T-cell (primary cell): Measurements from ENCODE around the gene ZG16B. TPM values are rescaled to one million over a fixed set of nuclear protein-coding genes. Genes with fewer than 3 reads are reported as not detected.
A peak's percentile ranks its signal among the peaks of the same experiment; 100 is the strongest.

Experiments
- ATAC-seq, 4 experiments: fragments of 200-7000 bp in 3 of 4; fragments of 150-1000 bp in 1 of 4; cut with Tn5 transposase; replicated peaks in 1 of 4; 1 replicate in 3 of 4; 2 replicates in 1 of 4; pipeline ENCODE4 v1.10.0; 2021; ENCODE audit warnings: moderate library complexity in 3 of 4, mild to moderate bottlenecking in 2 of 4, moderate number of reproducible peaks in 1 of 4
- CTCF ChIA-PET, 2 donors: fragments of 300-600 bp; sonication (Branson Sonifier 250); formaldehyde crosslinking; loops; one replicate each; lab custom pipeline; 2022; ENCODE audit warnings: antibody characterized with exemption in 2 of 2; lab: Charles Lee
- POLR2A ChIA-PET, 2 donors: fragments of 300-600 bp; sonication (Branson Sonifier 250); formaldehyde crosslinking; loops; one replicate each; lab custom pipeline; 2022; ENCODE audit warnings: antibody characterized with exemption in 2 of 2; lab: Charles Lee
- DNase-seq, 35 experiments: peaks; one replicate each; pipeline versions ENCODE4 v3.0.0 to v3.0.0-alpha.2; 2013 to 2023
- H3K27ac ChIP-seq: one replicate; pipeline ENCODE4 v1.5.1; 2013; ENCODE audit warnings: low read length
- H3K27me3 ChIP-seq, 2 experiments: replicated peaks in 1 of 2; 1 replicate in 1 of 2; 2 replicates in 1 of 2; pipeline versions ENCODE4 v1.6.1 to v1.7.0; 2013; ENCODE audit warnings: low read length in 1 of 2, mixed read lengths in 1 of 2; ENCODE audit not compliant: control insufficient read depth in 2 of 2, insufficient read depth in 2 of 2; ENCODE audit errors: extremely low read depth in 1 of 2
- H3K36me3 ChIP-seq, 2 donors: 1 replicate in 1 of 2; 2 replicates in 1 of 2; pipeline versions ENCODE4 v1.6.1 to v1.7.0; 2013; ENCODE audit warnings: low read length in 1 of 2; ENCODE audit not compliant: control insufficient read depth in 2 of 2, insufficient read depth in 1 of 2; ENCODE audit errors: extremely low read depth in 1 of 2
- H3K4me1 ChIP-seq, 2 experiments: 1 replicate in 1 of 2; 2 replicates in 1 of 2; pipeline versions ENCODE4 v1.6.1 to v1.7.0; 2013; ENCODE audit warnings: low read length in 2 of 2, mixed read lengths in 1 of 2; ENCODE audit not compliant: insufficient read depth in 2 of 2, control insufficient read depth in 1 of 2; ENCODE audit errors: extremely low read depth in 1 of 2
- H3K4me3 ChIP-seq, 2 donors: 1 replicate in 1 of 2; 2 replicates in 1 of 2; pipeline versions ENCODE4 v1.5.1 to v1.7.0; 2013; ENCODE audit warnings: mild to moderate bottlenecking in 2 of 2, low read length in 1 of 2, moderate library complexity in 1 of 2; ENCODE audit not compliant: control insufficient read depth in 1 of 2; ENCODE audit errors: extremely low read depth in 1 of 2
- H3K9me3 ChIP-seq: 2 replicates; pipeline ENCODE4 v1.7.0; 2013
- H3K27ac Mint-ChIP-seq, 2 donors: one replicate each; pipeline ENCODE4 v1.8.0; 2020 to 2021; ENCODE audit warnings: mild to moderate bottlenecking in 2 of 2, mixed read lengths in 2 of 2
- H3K27me3 Mint-ChIP-seq, 2 donors: one replicate each; pipeline ENCODE4 v1.8.0; 2021 to 2022; ENCODE audit warnings: mixed read lengths in 2 of 2
- H3K36me3 Mint-ChIP-seq: one replicate; pipeline ENCODE4 v1.8.0; 2021; ENCODE audit warnings: mixed read lengths
- H3K4me1 Mint-ChIP-seq, 3 donors: one replicate each; pipeline ENCODE4 v1.8.0; 2020 to 2022; ENCODE audit warnings: mixed read lengths in 3 of 3, mild to moderate bottlenecking in 1 of 3
- H3K4me3 Mint-ChIP-seq, 3 donors: one replicate each; pipeline ENCODE4 v1.8.0; 2020 to 2022; ENCODE audit warnings: mild to moderate bottlenecking in 3 of 3, mixed read lengths in 3 of 3, moderate library complexity in 3 of 3
- H3K9me3 Mint-ChIP-seq, 3 donors: one replicate each; pipeline ENCODE4 v1.8.0; 2020 to 2022; ENCODE audit warnings: mixed read lengths in 3 of 3
- WGBS: methylation state at CpG from one replicate; pipeline ENCODE4 v1.1.5; 2013; ENCODE audit warnings: missing lambda C conversion rate; ENCODE audit not compliant: insufficient coverage; 5-methylcytosine and 5-hydroxymethylcytosine counted together
- total RNA-seq, 35 experiments: library from RNA in 6 of 35; stranded (reverse) in 6 of 35; fragments of 120-200 nt in 1 of 35; gene quantifications; one replicate each; pipeline versions ENCODE4 v1.2.1 to v1.2.4 and lab custom pipeline; 2013 to 2026

ZG16B gene
- total RNA-seq, 5 donors from 2014 or later (not counting 1 experiment from before 2014, with no cell fraction given) = 0.43 TPM; not detected in 4

- peak; percentile 21 to 86 (median 47) for DNase-seq
- peaks cover 0 to 2% of the 10 kb centered on the region in 2 experiments for H3K27me3 ChIP-seq
- no peaks in the 10 kb centered on the region for H3K36me3 ChIP-seq
- H3K27ac ChIP-seq = no peak overlapping the region
- no peak overlapping the region for H3K4me3 Mint-ChIP-seq
- no peaks in the 10 kb centered on the region for H3K27me3 Mint-ChIP-seq
- no peak overlapping the region for H3K27ac Mint-ChIP-seq
- ChIA-PET POLR2A (interaction anchor here in 1 of 2 donors (0.7 kb wide), 1 partner anchor 8 kb away, joined by 6 read pairs; no protein-coding TSS in a partner anchor), CTCF (interaction anchor here (0.5 to 0.9 kb wide), 3 partner anchors 23 to 45 kb away, joined by 3 to 6 read pairs (median 4); no protein-coding TSS in a partner anchor)
- no peaks in the 10 kb centered on the region for H3K4me1 Mint-ChIP-seq
- no peaks in the 10 kb centered on the region for H3K9me3 Mint-ChIP-seq
- H3K36me3 Mint-ChIP-seq = no peaks in the 10 kb centered on the region
- peaks cover 0 to 8% of the 10 kb centered on the region in 2 experiments for H3K4me1 ChIP-seq
- 3% methylated on average over 7 of the region's 25 CpGs for WGBS
- no peaks in the 10 kb centered on the region for H3K9me3 ChIP-seq
- ATAC-seq = peak; percentile 98 to 100 (median 99)
- no peak overlapping the region for H3K4me3 ChIP-seq
These were observed 44.8 kb downstream of the ZG16B start for GRCh38 chr16:2874912-2875362.

- peaks cover 0 to 12% (median 9%) of the 10 kb centered on the region in 3 donors for H3K4me1 Mint-ChIP-seq
- Histone ChIP-seq H3K27me3 (peaks cover 0 to 2% of the 10 kb centered on the region in 2 experiments), H3K9me3 (no peaks in the 10 kb centered on the region), H3K27ac (no peak overlapping the region), H3K36me3 (no peaks in the 10 kb centered on the region), H3K4me1 (peaks cover 5 to 20% of the 10 kb centered on the region in 2 experiments), H3K4me3 (no peak overlapping the region)
- H3K36me3 Mint-ChIP-seq = no peaks in the 10 kb centered on the region
- ATAC-seq = no peak
- ChIA-PET CTCF (no interaction called here), POLR2A (interaction anchor here in 1 of 2 donors (0.6 kb wide), 2 partner anchors 7 to 82 kb away, joined by 5 to 7 read pairs; no protein-coding TSS in a partner anchor)
- H3K4me3 Mint-ChIP-seq = peak overlapping the region in 1 of 3 donors; percentile 15
- no peak for DNase-seq
- no peaks in the 10 kb centered on the region for H3K27me3 Mint-ChIP-seq
- 94% methylated on average over 3 of the region's 6 CpGs for WGBS
- no peaks in the 10 kb centered on the region for H3K9me3 Mint-ChIP-seq
- peak overlapping the region in 1 of 2 donors; percentile 38 for H3K27ac Mint-ChIP-seq
These were observed 49.9 kb downstream of the ZG16B start for GRCh38 chr16:2879854-2880508.

Other genes with a start within 250 kb of the ZG16B start
- 10 to 100 TPM; 19.5 to 29.1 (median 26.3) TPM for gene KCTD5, start 147.8 kb upstream of the ZG16B start, total RNA-seq
- gene PRSS27, start 110.1 kb upstream of the ZG16B start, total RNA-seq = 1 to 10 TPM in 3 of 5 donors, under 1 TPM in 2; 0.70 to 2.0 (median 1.1) TPM
- gene SRRM2, start 77.7 kb upstream of the ZG16B start, total RNA-seq = 1,000 to 10,000 TPM in 2 of 5 donors, 100 to 1,000 TPM in 3; 784 to 1,343 (median 947) TPM
- gene ELOB, start 53.0 kb upstream of the ZG16B start, total RNA-seq = 100 to 1,000 TPM in 4 of 5 donors, 10 to 100 TPM in 1; 71.8 to 153 (median 131) TPM
- gene PRSS33, start 42.7 kb upstream of the ZG16B start, total RNA-seq = not detected
- not detected for gene PRSS41, start 31.8 kb upstream of the ZG16B start, total RNA-seq
- 1 to 10 TPM in 4 of 5 donors, under 1 TPM in 1; 0.90 to 8.3 (median 3.3) TPM for gene PRSS21, start 13.1 kb upstream of the ZG16B start, total RNA-seq
- gene PRSS22, start 27.9 kb downstream of the ZG16B start, total RNA-seq = 1 to 10 TPM in 3 of 5 donors, under 1 TPM in 1, not detected in 1; 0.56 to 2.6 (median 1.4) TPM
- gene FLYWCH2, start 52.9 kb downstream of the ZG16B start, total RNA-seq = 10 to 100 TPM; 12.1 to 31.4 (median 25.6) TPM
- gene FLYWCH1, start 81.6 kb downstream of the ZG16B start, total RNA-seq = 100 to 1,000 TPM in 3 of 5 donors, 10 to 100 TPM in 2; 83.0 to 144 (median 106) TPM
- gene KREMEN2, start 134.0 kb downstream of the ZG16B start, total RNA-seq = under 1 TPM in 1 of 5 donors, not detected in 4; 0.15 TPM
- 1 to 10 TPM; 1.9 to 3.3 (median 3.1) TPM for gene PAQR4, start 139.0 kb downstream of the ZG16B start, total RNA-seq
- gene PKMYT1, start 150.1 kb downstream of the ZG16B start, total RNA-seq = 1 to 10 TPM; 1.3 to 3.1 (median 1.7) TPM
- under 1 TPM in 1 of 5 donors, not detected in 4; 0.16 TPM for gene CLDN9, start 182.6 kb downstream of the ZG16B start, total RNA-seq
- 1 to 10 TPM in 1 of 5 donors, under 1 TPM in 2, not detected in 2; 0.30 to 1.1 (median 0.85) TPM for gene CLDN6, start 187.9 kb downstream of the ZG16B start, total RNA-seq
- 1 to 10 TPM in 4 of 5 donors, under 1 TPM in 1; 0.43 to 3.7 (median 2.5) TPM for gene TNFRSF12A, start 190.1 kb downstream of the ZG16B start, total RNA-seq
- gene HCFC1R1, start 193.6 kb downstream of the ZG16B start, total RNA-seq = 10 to 100 TPM; 11.4 to 25.9 (median 22.3) TPM
- gene THOC6, start 193.7 kb downstream of the ZG16B start, total RNA-seq = 10 to 100 TPM; 23.7 to 32.8 (median 31.7) TPM
- under 1 TPM in 3 of 5 donors, not detected in 2; 0.13 to 0.16 (median 0.15) TPM for gene BICDL2, start 206.6 kb downstream of the ZG16B start, total RNA-seq
- gene MMP25, start 216.3 kb downstream of the ZG16B start, total RNA-seq = 1 to 10 TPM; 1.6 to 9.6 (median 4.1) TPM
- 1,000 to 10,000 TPM in 2 of 5 donors, 100 to 1,000 TPM in 3; 736 to 1,200 (median 999) TPM for gene IL32, start 235.3 kb downstream of the ZG16B start, total RNA-seq